Measurements from ENCODE around the gene C2orf92.

Gene C2orf92

DNA sequence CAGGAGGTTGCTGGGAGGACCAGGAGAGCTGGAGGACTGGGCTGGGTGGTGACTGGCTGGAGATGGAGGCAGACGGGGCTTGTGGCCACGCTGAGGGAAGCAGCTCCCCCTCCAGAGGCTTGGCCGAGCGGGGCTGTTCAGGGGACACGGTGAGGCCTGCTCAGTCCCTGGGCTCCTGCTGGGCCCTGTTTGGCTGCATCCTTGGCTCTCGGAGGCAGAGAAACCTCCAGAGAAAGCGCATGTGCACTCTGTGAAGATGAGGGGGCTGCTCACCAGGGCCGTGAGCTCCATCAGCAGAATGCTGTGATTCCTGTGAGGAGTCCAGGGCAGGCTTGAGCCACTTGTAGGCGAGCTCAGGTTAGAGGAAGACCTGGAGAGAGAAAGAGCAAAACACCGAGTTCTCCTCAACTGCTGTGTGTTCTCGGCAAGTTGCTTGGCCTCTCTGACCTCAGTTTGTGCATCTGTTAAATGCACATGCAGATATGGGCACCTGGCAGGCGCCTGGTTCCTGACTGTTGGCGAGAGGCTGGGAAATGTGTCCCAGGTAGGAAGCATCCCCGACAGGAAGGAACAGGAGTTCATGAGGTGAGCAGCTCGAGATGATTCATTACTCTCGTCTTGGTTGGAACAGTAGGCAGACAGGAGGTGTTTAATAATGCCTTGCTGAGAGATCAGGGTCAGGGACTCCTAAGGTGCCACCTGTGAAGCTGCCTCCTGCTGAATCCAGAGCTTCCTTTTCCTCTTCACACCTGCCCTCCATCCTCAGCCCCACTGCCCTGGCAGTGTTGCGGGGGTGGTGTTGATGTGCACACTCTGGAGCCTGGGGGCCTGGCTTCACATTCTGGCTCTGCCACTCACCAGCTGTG is 44.8 kb downstream of the C2orf92 start:
- DNase-seq (ENCODE audit: low read depth): no peak

DNA sequence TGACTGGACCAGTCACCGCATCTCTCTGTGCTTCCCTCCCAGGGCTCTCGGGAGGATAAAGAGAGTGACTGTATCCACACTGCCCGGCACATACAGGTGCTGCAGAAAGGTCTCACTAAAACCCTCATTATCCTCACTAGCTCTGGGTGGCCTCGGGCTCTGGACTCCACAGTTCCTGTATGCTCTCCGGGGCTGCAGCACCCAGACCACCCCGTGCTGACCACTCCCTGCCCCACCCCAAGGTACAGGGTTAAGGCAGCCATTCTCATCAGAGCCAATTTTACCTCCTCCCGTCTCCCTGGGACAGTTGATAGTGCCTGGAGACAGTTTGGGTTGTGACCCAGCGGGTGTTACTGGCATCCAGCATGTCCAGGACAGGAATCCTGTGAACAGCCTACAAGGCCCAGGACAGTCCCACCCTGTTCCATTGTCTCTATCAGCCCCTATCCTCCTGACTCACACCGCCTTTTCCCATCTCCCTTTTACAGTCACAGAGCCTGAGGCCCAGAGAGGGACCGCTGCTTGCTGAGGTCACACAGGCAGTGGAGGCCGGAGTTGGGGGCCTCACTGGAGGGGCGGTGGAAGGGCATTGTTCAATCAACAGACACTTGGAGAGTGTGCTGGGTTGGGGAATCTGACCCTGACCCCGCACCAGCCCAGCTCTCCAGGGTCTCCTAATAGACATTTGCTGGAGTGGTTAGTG is 45.6 kb downstream of the C2orf92 start:
- no peak for DNase-seq (ENCODE audit: low read depth)

DNA sequence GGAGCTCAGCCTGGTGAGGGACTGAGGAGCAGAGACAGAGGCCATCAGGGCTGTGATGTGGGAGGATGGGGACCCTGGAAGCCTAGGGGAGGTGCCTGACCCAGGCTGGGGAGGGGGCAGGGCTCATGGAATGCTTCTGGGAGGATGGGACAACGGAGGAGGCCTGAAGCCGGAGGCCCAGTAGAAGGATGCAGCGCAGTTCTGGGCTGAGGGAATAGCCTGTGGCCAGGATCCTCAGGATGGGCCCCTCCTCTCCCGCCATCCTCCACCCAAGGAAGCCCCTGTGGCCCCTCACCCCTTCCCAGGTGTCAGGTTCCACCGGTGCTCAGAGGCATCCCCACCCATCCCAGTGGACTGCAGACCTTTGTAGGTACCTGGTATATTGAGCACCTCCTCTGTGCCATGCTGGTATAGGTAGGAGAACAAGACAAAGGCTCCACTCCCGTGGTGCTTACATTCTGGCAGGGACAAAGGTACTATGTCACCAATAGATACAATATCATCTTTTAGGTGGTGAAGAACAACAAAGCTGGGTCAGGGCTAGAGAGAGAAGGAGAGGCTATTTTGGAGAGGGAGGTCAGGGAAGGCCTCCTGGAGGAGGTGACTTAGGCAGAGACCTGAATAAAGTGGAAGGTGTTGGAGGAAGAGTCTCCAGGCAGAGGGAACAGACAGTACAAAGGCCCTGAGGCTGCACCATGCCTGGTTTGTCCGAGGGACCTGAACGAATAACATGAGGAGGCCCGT is 46.6 kb downstream of the C2orf92 start:
- no peak for DNase-seq (ENCODE audit: low read depth)

DNA sequence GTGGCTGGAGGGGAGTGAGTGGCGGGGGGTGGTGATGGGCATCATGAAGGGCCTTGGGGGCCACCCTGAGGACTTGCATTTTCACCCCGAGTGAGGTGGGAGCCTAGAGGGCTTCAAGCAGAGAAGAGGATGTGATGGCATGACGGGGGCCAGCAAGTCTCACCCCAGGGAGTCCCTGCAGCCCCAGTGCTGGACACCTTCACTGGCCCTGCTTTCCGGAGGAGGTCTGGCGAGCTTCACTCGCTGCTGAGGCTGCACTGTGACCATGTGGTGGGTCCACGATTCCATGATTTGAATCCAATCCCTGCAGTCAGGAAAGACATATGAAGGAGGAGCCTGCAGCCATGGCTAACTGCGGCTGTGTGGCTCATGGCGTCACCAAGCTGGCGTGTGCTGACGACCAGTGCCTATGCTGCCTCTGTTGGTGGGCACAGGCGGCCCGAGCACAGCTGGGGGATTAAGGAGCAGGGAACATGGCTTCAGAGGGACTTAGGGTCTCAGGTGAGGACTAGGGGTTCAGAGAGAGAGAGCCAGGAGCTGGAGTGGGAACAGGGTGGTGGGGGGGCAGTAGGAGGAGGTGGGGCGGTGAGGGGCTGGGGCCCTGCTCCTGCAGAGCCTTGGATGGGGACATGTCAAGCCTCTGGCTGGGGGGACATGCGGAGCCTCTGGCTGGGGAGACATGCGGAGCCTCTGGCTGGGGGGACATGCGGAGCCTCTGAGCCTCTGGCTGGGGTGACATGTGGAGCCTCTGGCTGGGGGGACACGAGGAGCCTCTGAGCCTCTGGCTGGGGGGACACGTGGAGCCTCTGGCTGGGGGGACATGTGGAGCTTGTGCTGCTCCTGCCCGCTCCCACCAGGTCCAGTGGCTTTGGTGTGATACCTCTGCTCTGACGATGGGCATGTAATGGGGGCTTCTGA is 47.4 kb downstream of the C2orf92 start:
- no peak for DNase-seq (ENCODE audit: low read depth)

DNA sequence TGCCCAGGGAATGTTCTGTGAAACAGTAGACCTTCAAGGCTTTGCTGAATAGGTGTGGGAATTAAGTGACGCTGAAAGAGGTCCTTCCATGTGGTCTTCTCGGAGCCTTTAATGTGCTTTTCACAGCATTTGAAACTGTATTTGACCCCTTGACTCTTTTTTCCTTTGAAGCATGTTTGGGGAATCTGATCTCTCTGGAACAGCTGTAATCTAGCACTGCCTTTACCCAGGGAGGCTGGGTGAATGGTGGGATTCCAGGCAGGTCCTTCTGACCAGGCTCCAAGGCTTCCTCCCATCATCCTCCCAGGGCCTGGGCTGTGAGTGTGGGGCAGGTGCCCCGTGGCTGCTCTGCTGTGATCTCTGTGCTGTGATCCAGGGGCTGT is 48.1 kb downstream of the C2orf92 start:
- DNase-seq (ENCODE audit: low read depth): no peak

DNA sequence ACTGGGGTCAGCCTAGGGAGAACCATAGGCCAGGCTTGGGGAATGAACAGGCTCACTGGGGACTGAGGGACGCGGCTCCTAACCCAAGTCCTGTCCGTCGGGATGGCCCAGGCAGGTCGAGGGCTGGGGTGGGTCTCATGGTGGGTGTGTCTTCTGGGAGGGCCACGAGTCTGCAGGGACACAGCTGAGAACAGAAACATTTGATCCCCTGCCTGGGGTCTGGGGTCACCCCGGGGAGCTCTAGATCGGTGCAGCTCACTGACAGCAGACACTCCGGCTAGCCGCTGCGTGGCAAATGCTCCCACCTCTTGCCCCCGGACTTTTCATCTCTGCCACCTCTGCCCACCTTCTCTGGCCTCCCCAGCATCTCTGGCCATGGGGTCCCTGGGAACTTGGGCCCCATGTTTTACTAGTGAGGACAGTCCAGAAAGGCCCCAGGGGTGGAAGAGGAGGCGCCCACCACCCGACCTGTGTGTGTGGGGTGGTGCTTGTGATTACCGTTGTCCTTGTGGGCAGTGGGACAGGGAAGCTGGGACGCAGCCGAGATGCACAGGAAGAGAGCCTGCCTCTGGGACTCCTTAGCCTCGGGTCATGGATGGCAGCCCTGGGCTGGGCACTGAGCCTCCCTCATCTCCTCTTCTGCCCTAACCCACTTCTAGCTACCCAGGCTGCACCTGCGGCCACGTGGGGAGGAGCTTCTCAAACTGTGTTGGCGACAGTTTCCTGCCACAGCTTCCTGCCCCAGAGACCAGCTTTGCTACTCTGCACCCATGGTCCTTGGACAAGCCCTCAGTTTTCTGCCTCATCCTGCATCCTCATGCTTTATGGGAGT is 48.8 kb downstream of the C2orf92 start:
- no peak for DNase-seq (ENCODE audit: low read depth)

DNA sequence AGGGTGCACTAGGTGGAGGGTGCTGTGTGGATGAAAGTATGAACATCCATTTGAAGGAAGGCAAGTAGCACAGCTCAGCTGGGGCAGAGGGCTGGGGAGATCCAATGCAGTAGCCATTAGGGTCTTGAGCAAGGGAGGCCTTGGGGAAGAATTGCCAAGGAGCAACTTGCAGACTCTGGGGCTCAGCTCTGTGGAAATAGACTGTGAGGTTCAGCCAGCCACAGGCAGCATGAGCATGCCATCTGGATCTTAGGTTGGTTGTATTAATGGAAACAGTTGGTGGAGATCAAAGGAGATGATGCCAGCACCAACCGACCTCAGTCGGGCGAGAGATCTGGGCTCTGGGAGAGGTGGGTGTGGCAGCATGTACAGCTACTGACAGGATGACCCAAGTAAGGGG is 49.4 kb downstream of the C2orf92 start:
- DNase-seq (ENCODE audit: low read depth): no peak

DNA sequence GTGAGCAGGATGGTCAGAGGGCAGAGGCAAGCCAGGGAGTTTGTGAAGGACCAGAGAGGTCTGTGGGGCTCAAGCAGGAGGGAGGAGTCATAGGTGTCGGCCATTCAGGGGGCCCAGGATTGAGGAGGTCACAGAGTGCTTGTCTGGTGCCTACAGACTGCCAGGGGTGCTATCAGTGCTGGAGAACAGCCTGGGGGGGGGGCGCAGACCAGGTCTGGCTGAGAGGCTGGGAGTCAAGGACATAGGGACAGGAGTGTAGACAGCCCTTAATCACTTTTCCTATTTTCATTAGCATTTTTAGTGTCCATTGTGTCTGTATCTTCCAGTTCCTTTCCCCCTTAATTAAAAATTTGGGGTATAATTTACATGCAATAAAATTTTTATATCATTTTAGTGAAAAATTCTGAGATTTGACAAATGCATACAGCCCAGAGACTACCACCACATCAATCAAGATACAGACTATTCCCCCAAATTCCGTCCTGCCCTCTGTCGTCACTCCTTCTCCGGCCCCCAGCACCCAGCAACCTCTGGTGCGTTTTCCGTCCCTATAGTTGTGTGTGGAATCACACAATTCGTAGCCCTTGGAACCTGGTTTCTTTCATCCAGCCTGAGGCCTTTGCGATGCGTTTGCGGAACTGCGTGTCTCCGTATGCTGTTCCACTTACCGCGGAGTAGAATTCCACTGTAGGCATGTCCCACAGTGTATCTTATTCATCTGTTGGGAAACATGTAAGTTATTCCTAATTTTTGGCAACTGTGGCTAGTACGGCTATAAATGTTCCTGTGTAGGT is 50.0 kb downstream of the C2orf92 start:
- DNase-seq (ENCODE audit: low read depth): no peak

DNA sequence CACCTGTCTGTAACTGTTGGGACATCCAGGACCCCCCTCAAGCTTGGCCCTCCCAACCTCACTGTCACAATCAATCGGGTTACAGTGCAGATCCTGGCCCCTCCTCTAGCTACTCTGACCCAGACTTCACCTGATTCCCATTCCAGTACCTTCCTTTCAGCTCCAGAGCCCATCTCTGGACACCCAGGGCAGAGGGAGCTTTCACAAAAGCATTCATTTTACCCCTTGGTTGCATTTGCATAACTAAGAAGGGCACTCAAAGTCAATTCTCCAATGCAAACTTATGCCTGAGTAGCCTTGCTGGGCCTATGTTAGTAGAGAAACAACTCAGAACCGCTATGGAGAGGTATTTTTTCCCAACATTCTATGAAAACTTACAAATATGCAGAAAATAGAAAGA is 51.2 kb downstream of the C2orf92 start:
- DNase-seq (ENCODE audit: low read depth): no peak

DNA sequence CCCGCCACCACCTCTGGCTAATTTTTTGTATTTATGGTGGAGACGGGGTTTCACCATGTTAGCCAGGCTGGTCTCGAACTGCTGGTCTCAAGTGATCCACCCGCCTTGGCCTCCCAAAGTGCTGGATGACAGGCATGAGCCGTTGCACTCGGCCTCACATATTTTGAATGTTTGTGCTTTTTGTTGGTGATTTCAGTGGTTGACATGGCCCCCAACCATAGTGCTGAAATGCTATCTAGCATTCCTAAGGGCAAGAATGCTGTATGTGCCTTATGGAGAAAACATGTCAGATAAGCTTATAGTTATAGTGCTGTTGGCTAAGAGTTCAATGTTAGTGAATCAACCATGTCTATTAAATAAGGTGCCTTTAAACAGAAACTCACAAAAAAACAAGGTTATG is 52.7 kb downstream of the C2orf92 start:
- no peak for DNase-seq (ENCODE audit: low read depth)

DNA sequence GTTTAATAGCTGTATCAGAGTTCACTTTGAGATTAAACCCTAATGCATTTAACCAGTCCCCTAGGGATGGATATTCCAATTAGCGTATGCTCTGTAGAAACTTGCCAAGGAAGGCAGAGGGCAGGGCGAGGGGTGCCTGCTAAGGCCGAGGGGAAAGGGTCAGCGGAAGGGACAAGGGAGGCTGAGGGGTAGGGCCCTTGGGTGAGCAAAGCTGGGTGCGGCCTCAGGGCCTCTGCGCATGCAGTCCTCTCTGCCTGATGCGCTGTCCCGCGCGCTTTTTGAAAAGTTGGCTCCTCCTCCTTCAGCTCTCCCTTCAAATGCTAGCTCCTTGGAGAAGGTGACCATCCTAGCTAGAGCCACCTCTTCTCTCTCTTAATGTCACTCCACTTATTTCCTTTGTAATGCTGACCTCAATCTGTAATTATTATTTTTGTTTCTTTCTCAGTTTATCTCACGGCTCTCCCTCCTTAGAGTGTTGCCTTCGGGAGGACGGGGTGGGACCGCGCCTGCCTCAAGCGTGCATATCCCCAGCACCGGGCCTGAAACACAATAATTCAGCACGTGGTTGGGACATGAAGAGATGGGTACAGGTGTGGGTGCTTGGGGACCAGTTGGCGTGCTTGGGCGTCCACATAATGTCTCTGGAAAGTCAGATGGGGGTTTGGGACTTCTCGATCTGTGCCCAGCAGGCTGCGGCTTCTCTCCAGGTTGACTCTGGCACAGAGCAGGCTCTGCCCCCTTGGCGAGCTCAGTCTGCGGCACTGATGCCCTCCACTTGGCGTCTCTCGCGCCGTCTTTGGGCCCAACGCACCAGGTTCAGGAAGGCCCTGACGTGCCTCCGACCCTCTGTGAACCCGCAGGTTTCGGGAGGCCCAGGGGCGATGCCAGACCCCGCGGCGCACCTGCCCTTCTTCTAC is 53.9 kb downstream of the C2orf92 start:
- no peak for DNase-seq (ENCODE audit: low read depth)

DNA sequence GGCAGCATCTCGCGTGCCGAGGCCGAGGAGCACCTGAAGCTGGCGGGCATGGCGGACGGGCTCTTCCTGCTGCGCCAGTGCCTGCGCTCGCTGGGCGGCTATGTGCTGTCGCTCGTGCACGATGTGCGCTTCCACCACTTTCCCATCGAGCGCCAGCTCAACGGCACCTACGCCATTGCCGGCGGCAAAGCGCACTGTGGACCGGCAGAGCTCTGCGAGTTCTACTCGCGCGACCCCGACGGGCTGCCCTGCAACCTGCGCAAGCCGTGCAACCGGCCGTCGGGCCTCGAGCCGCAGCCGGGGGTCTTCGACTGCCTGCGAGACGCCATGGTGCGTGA is 54.5 kb downstream of the C2orf92 start:
- DNase-seq (ENCODE audit: low read depth): no peak

DNA sequence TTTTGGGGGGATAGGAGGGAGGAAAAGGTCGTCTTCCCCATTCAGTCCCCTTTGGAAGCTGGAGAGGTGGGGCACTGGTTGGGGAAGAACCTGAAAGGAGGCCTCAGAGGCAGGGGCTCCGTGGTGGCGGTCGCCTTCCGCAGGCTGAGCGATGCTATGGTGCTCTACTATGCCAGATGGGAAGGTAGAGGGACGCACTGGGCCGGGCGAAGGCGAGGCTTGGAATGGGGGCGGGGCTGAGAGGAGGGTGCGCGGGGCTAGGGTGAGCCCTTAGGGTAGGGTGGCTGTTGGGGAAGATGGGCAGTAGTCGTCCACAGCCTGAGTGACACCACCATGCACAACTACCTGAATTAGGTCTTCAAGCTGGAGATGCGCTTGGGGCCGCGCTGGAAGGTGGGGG is 55.0 kb downstream of the C2orf92 start:
- no peak for DNase-seq (ENCODE audit: low read depth)

DNA sequence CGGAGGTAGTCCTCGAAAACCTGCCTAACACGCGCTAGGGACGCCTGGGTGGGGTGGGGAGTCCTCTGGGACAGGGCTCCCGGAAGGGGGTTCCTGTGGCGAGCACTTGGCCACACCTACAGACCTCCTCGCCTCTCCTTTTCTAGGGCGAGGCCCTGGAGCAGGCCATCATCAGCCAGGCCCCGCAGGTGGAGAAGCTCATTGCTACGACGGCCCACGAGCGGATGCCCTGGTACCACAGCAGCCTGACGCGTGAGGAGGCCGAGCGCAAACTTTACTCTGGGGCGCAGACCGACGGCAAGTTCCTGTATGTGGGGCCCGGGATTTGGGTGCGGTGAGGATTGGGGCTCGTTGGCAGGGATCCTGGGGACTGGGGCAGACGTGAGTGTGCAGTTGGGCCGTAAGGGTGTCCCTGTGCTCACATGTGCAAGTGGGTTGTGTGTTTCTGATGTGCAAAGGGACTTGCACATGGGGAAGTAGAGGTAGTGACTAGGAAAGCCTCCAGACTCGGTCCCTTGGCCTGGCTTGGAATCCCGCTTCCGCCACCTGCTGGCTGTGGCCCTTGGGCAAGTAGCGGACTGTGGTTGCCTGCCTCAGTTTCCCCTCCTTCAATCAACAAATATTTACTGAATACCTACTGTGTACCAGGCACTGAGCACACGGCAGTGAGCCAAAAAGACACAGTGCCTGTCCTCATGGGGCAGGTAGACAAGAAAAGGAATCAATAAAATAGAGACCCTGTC is 55.6 kb downstream of the C2orf92 start:
- no peak for DNase-seq (ENCODE audit: low read depth)

DNA sequence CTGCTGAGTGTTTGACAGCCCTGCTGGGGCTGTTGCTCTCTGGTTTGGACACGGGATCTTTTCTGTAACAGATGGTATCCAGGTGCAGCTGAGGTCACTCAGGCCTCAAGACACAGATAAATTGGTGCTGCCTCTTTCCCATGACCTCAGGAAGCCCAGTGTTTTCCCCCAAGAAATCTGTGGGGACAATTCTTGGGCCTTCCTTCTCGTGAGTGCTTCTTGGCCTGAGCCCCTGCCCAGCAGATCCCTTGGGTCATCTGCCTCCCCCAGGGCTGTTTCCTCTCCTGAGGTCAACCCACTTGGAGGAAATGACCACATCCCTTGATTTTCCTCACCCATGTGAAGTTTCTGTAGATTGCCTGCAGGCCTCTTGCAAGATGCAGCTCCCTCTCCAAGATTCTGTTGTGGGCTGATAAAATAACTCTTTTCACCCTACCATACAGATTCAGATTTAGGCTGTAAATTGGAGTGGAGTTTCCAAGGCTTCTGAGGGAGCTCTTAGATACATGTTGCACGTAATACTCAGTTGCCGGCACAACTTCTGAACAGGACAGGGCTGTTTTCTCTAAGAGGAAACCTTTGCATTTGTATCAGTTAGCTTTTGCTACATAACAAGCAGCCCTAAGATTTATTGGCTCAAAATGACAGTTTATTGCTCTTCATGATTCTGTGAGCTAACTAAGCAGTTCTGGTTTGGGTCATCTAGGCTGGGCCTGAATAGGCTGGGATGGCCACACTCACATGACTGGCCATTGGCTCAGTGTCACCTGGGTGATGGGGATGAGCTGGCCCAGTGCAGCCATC is 57.0 kb downstream of the C2orf92 start:
- no peak for DNase-seq (ENCODE audit: low read depth)

DNA sequence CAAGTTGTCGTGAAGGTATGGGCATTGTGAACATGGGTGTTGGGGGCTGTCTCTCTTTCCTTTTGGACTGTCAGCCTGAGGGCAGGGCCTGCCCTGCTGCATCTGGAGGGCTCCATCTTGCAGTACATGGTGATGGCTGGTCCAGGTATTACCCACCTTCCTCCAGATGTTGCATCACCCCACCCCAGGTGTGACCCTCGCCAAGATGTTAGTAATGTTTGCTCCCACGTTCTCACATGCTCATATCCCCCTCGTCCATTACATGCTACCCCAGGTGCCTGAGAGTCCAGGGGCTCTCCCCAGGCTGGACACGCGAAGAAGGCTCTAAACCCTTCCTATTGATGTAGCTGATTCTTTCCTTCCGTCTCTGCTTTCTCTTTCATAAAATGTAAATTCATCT is 57.8 kb downstream of the C2orf92 start:
- no peak for DNase-seq (ENCODE audit: low read depth)

DNA sequence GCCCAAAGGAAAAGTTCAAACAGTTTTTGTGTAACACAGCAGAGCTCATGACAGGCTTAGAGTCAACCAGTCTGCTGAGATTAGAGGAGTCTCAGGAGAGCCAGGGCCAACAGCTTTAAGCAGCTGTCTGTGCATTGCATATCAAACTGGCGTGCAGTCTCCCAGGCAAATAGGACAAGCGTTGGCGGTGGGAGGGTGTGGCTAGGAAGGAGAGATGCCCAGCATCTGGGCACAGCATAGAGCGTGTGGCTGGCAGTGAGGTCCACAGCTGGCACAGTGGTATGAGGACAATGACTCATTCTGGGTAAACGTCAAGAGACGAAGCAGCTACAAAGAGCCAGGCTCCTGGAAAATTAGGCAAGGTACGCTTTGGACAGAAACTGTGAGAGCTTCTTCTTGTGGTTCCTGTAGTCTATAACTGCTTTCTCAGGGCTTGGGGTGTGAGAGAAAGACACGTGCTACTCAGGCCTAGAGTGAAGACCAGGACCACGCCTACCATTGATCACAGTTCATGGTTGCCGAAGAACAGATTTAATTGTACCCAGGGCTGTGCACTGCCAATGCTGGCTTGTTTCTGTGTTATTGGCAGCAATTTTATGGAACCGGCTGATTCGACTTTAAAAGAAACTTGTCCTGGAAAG is 58.7 kb downstream of the C2orf92 start:
- DNase-seq (ENCODE audit: low read depth): no peak

Measured in non-pigmented ciliary epithelial cell (primary cell).